Neural crest cell (in vitro differentiated cells): ENCODE data around the gene CHMP1A. TPM values are rescaled to one million over a fixed set of nuclear protein-coding genes. Genes with fewer than 3 reads are reported as not detected.
"Not testable (repeated sequence)": the region's sequence is repeated elsewhere in the genome, so short reads cannot be mapped to it uniquely, and the experiment has no call there.

Experiments used
- DNase-seq: peaks from one replicate; pipeline ENCODE4 v3.0.0; 2021; ENCODE audit warnings: low read depth, mixed read lengths, low spot score
- H3K27ac Mint-ChIP-seq: one replicate; pipeline ENCODE4 v1.8.0; 2021; ENCODE audit warnings: mild to moderate bottlenecking, mixed read lengths; ENCODE audit not compliant: unreplicated experiment
- H3K27me3 Mint-ChIP-seq: 2 replicates; pipeline ENCODE4 v1.8.0; 2021; ENCODE audit warnings: low read depth, mild to moderate bottlenecking, mixed read lengths
- H3K36me3 Mint-ChIP-seq: 2 replicates; pipeline ENCODE4 v1.8.0; 2021; ENCODE audit warnings: low read depth, mild to moderate bottlenecking, mixed read lengths
- H3K4me1 Mint-ChIP-seq: 2 replicates; pipeline ENCODE4 v1.8.0; 2021; ENCODE audit warnings: mixed read lengths
- H3K4me3 Mint-ChIP-seq: one replicate; pipeline ENCODE4 v1.8.0; 2021; ENCODE audit warnings: mild to moderate bottlenecking, mixed read lengths
- H3K9me3 Mint-ChIP-seq: 2 replicates; pipeline ENCODE4 v1.8.0; 2021; ENCODE audit warnings: mixed read lengths
- CTCF ChIP-seq: fragments of 200-600 bp; sonication (generic); conservative IDR thresholded peaks from 2 replicates; pipeline ENCODE4 v1.5.0; 2021; ENCODE audit warnings: antibody characterized with exemption, mild to moderate bottlenecking
- total RNA-seq: library from RNA; stranded (reverse); gene quantifications from 2 replicates; pipeline ENCODE4 v1.2.1, GENCODE V29; 2021

Gene CHMP1A
- total RNA-seq, 1 donor from 2014 or later = 93.9 TPM

DNA sequence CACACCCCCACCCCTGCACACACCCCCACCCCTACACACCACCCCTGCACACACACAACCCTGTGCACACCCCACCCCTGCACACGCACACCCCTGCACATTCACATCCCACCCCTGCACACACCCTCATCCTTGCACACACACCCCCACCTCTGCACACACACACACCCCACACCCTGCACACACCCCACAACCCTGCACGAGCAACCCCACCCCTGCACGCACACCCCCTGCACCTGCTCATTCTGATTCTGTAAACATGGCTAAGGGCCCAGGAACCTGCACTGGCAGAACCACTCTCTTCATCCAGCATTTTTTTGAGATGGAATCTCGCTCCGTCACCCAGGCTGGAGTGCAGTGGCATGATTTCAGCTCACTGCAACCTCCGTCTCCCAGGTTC, 18.1 kb downstream of the CHMP1A start:
- no peak for DNase-seq
- TF ChIP-seq CTCF = no peak
- H3K36me3 Mint-ChIP-seq = no peaks in the 10 kb centered on the region
- H3K27ac Mint-ChIP-seq = no peak overlapping the region
- no peaks in the 10 kb centered on the region for H3K9me3 Mint-ChIP-seq
- H3K4me3 Mint-ChIP-seq = no peak overlapping the region
- peaks cover 9% of the 10 kb centered on the region for H3K4me1 Mint-ChIP-seq
- peaks cover 10% of the 10 kb centered on the region for H3K27me3 Mint-ChIP-seq

- no peaks in the 10 kb centered on the region for H3K9me3 Mint-ChIP-seq
- no peak for DNase-seq
- H3K27me3 Mint-ChIP-seq = peaks cover 19% of the 10 kb centered on the region
- no peak overlapping the region for H3K27ac Mint-ChIP-seq
- no peaks in the 10 kb centered on the region for H3K36me3 Mint-ChIP-seq
- peaks cover 9% of the 10 kb centered on the region for H3K4me1 Mint-ChIP-seq
- no peak for TF ChIP-seq CTCF
- H3K4me3 Mint-ChIP-seq = no peak overlapping the region
These were observed 19.1 kb downstream of the CHMP1A start for GRCh38 chr16:89638455-89638854.

GRCh38 chr16:89637379-89637778, 20.1 kb downstream of the CHMP1A start:
- H3K36me3 Mint-ChIP-seq = no peaks in the 10 kb centered on the region
- H3K27ac Mint-ChIP-seq = no peak overlapping the region
- TF ChIP-seq CTCF = no peak
- H3K9me3 Mint-ChIP-seq = no peaks in the 10 kb centered on the region
- H3K4me3 Mint-ChIP-seq = no peak overlapping the region
- peaks cover 26% of the 10 kb centered on the region for H3K27me3 Mint-ChIP-seq
- DNase-seq = no peak
- H3K4me1 Mint-ChIP-seq = peaks cover 9% of the 10 kb centered on the region

DNA sequence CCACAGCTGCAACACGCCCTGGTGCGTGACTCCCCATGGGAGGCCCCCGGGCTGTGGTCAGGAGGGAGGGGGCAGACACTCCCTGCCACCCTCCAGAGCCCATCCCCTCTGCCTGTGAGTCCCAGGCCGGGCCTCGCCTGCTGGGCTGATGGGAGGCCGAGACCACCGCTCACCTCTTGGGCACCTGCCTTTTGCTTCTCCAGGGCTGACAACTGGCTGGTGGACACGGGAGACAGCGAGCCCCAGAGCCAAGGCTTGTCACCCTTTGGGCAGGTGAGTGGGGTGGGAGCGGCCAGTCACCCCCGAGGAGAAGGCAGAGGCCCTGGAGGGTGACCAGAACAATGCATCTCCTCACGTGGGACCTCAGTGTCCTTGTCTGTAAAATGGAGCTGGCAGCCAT, 20.8 kb downstream of the CHMP1A start:
- Mint-ChIP-seq H3K36me3 (no peaks in the 10 kb centered on the region), H3K4me3 (no peak overlapping the region), H3K27ac (no peak overlapping the region), H3K27me3 (peaks cover 29% of the 10 kb centered on the region), H3K4me1 (peaks cover 9% of the 10 kb centered on the region), H3K9me3 (no peaks in the 10 kb centered on the region)
- TF ChIP-seq CTCF = no peak
- DNase-seq = no peak

DNA sequence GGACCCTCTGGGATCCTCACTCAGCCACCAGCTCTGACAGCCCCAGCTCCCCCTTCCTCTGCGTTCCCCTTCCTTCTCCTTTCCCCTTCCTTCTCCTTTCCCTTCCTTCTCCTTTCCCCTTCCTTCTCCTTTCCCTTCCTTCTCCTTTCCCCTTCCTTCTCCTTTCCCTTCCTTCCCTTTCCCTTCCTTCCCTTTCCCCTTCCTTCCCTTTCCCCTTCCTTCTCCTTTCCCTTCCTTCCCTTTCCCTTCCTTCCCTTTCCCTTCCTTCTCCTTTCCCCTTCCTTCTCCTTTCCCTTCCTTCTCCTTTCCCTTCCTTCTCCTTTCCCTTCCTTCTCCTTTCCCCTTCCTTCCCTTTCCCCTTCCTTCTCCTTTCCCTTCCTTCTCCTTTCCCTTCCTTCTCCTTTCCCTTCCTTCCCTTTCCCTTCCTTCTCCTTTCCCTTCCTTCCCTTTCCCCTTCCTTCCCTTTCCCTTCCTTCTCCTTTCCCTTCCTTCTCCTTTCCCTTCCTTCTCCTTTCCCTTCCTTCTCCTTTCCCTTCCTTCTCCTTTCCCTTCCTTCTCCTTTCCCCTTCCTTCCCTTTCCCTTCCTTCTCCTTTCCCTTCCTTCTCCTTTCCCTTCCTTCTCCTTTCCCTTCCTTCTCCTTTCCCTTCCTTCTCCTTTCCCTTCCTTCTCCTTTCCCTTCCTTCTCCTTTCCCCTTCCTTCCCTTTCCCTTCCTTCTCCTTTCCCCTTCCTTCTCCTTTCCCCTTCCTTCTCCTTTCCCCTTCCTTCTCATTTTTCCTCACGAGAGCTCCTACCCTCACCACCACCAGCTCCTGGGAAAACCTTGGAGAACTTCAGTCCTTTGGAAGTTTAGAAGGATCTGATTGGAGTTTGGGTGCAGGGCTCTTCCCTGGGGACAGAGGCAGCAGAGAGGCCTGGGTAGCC, 22.8 kb downstream of the CHMP1A start:
- not testable (repeated sequence) for H3K9me3 Mint-ChIP-seq, H3K4me3 Mint-ChIP-seq, H3K36me3 Mint-ChIP-seq, H3K4me1 Mint-ChIP-seq, DNase-seq
- Mint-ChIP-seq H3K27ac (peak overlapping the region; percentile 27), H3K27me3 (peaks cover 29% of the 10 kb centered on the region)

DNA sequence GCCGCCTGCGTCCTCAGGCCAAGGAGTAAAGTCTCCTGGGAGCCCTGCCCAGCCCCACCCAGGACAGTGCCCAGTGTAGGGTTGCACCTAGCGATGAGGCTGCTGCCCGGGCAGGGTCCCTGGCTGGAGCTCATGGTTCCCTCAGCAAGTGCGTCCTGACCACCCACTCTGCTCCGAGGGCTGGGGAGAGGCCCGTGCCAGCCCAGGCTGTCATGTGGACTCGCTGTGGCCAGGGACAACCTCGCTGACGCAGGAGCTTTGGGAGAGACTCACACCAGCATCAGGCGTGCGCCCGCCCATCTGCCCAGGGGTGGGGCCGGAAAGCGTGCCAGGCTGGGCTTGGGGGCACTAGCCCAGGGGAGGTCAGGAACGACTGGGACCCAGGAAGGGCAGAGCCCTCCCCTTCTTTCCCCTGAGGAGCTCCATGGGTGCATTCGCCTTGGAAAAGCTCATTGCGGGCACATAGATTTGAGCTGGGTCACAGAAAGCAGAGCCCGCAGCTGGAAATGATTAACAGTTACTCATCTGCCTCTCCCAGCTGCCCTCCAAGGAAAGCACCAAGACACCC, 24.4 kb downstream of the CHMP1A start:
- no peak for DNase-seq
- TF ChIP-seq CTCF = no peak
- no peaks in the 10 kb centered on the region for H3K36me3 Mint-ChIP-seq
- H3K4me1 Mint-ChIP-seq = no peaks in the 10 kb centered on the region
- no peak overlapping the region for H3K27ac Mint-ChIP-seq
- H3K27me3 Mint-ChIP-seq = peaks cover 29% of the 10 kb centered on the region
- no peaks in the 10 kb centered on the region for H3K9me3 Mint-ChIP-seq
- no peak overlapping the region for H3K4me3 Mint-ChIP-seq
